Endothelial cell of umbilical vein (primary cell): ENCODE measurements around the gene LRP1B.

Source experiments
- EZH2 ChIP-seq: IDR thresholded peaks from 2 replicates; pipeline ENCODE4 v1.6.1; 2012; ENCODE audit warnings: borderline replicate concordance, low read depth, mild to moderate bottlenecking, moderate library complexity, low read length, inconsistent platforms; ENCODE audit not compliant: severe bottlenecking
- JUN ChIP-seq: IDR thresholded peaks from 2 replicates; pipeline ENCODE4 v1.6.1; 2011; ENCODE audit warnings: borderline replicate concordance, low read depth; ENCODE audit not compliant: insufficient read length, insufficient read depth
- MYC ChIP-seq: IDR thresholded peaks from one replicate; pipeline ENCODE4 v1.6.1; 2011; ENCODE audit warnings: mild to moderate bottlenecking, low read depth, low read length
- POLR2A ChIP-seq: IDR thresholded peaks from 2 replicates; pipeline ENCODE4 v1.6.1; 2012; ENCODE audit warnings: low read depth, mild to moderate bottlenecking, control low read depth, low read length
- POLR2AphosphoS5 ChIP-seq: IDR thresholded peaks from 2 replicates; pipeline ENCODE4 v1.6.1; 2012; ENCODE audit warnings: low read depth, mild to moderate bottlenecking, control low read depth, low read length, moderate library complexity; ENCODE audit not compliant: insufficient read depth
- TF ChIP-seq, protein P1 (sequence below), 2 donors: IDR thresholded peaks; 1 replicate in 1 of 2; 2 replicates in 1 of 2; pipeline ENCODE4 v1.5.1; 2011; ENCODE audit warnings: low read length in 2 of 2, mild to moderate bottlenecking in 2 of 2, moderate library complexity in 2 of 2, control low read depth in 1 of 2, inconsistent platforms in 1 of 2, low read depth in 1 of 2; ENCODE audit not compliant: insufficient read depth in 1 of 2; ENCODE audit errors: extremely low read depth in 1 of 2
- TF ChIP-seq, protein P2 (sequence below): IDR thresholded peaks from 2 replicates; pipeline ENCODE4 v1.6.1; 2011; ENCODE audit not compliant: insufficient read depth, insufficient read length

DNA sequence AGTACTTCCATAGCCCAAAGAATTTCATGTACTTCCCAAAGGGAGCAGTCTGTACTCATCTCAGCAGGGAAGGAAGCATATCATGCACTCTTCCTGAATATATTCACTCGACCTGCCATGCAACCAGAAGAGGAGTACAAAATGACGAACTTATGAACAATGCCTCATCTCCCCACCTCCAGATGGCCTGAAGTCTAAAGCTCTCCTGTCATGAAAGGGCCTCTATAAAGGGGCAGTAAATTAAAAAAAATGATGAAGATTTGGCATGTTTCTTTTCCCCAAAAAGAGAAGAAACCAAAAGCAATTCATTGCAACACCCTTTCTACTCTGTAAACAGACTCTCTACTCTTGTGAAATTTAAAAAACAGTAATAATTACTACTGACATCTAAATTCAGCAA is 1601.1 kb downstream of the LRP1B start:
- TF ChIP-seq, protein P1, sequence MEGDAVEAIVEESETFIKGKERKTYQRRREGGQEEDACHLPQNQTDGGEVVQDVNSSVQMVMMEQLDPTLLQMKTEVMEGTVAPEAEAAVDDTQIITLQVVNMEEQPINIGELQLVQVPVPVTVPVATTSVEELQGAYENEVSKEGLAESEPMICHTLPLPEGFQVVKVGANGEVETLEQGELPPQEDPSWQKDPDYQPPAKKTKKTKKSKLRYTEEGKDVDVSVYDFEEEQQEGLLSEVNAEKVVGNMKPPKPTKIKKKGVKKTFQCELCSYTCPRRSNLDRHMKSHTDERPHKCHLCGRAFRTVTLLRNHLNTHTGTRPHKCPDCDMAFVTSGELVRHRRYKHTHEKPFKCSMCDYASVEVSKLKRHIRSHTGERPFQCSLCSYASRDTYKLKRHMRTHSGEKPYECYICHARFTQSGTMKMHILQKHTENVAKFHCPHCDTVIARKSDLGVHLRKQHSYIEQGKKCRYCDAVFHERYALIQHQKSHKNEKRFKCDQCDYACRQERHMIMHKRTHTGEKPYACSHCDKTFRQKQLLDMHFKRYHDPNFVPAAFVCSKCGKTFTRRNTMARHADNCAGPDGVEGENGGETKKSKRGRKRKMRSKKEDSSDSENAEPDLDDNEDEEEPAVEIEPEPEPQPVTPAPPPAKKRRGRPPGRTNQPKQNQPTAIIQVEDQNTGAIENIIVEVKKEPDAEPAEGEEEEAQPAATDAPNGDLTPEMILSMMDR (IDR thresholded peaks at IDR 0.05; ENCODE audit: extremely low read depth in 1 of 2, insufficient read depth in 1 of 2, low read depth in 1 of 2, low read length in 2 of 2): no peak
- TF ChIP-seq POLR2A: no peak
- TF ChIP-seq JUN: no peak
- no peak for TF ChIP-seq EZH2
- TF ChIP-seq POLR2AphosphoS5: no peak
- TF ChIP-seq, protein P2, sequence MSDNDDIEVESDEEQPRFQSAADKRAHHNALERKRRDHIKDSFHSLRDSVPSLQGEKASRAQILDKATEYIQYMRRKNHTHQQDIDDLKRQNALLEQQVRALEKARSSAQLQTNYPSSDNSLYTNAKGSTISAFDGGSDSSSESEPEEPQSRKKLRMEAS: no peak
- no peak for TF ChIP-seq MYC
